AG10803 (cell line): ENCODE results near the gene KCNJ2.

Experiments used
- DNase-seq: peaks from one replicate; pipeline ENCODE4 v3.0.0; 2010; ENCODE audit warnings: low read depth
- H3K4me3 ChIP-seq: 2 replicates; pipeline ENCODE4 v1.5.1; 2011; ENCODE audit warnings: mild to moderate bottlenecking, low read length, control low read depth
- CTCF ChIP-seq: conservative IDR thresholded peaks from 2 replicates; pipeline ENCODE4 v1.5.1; 2011; ENCODE audit warnings: mild to moderate bottlenecking, low read length, control low read depth, inconsistent platforms

Gene KCNJ2

DNA sequence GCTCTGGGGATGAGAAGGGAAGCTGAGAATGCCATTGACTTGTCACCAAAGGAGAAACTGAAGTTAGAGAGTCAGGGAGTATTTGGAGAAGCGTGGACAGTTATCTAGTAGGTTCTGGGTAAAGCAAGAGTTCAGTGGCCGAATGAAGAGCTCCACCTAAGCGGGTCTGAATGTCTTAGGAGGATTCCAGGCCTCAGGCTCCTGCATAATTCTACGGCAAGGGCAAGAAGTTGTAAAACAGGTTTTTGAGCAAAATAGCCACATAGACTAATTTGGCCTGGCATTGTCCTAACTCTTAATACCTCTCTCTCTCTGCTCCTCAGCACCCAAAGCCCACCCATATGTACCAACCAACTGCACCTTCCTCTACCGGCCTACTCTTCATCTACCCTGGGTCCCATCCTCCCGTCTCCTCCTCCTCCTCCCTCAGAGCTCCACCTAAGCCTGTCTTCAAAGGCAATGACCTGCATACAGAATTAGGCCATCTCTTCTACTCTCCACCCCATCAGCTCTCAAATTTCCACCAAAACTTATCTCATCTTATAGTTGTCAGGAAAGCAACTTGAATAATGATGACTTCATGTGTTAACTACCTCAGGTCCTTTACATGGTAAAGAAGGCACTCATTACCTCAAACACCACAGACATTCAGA, 42.0 kb upstream of the KCNJ2 start:
- no peak for TF ChIP-seq CTCF
- no peak overlapping the region for H3K4me3 ChIP-seq
- DNase-seq, result no peak

GRCh38 chr17:70128727-70129238, 40.5 kb upstream of the KCNJ2 start:
- no peak for TF ChIP-seq CTCF
- no peak for DNase-seq
- no peak overlapping the region for H3K4me3 ChIP-seq

DNA sequence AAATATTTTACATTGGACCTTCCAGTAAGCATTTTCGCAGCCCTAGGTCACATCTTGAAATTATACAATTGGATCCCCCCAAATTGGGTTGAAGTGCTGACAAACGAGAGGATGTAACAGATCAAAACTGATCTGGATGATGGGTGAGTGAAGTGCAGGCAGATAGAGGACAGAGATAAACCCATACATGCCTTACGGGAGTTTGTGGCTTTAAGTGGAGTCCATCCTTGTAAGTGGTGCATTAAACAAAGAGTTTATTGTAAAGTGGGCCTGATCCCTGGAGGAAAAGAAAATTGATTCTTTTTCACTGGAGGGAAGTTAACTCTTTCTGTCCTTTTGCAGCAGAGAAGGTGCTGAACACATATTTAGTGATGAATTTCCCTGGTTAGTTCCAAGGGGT, 39.0 kb upstream of the KCNJ2 start:
- no peak overlapping the region for H3K4me3 ChIP-seq
- DNase-seq, result no peak
- TF ChIP-seq CTCF, result no peak

- TF ChIP-seq CTCF, result no peak
- DNase-seq, result no peak
- no peak overlapping the region for H3K4me3 ChIP-seq
Measured at GRCh38 chr17:70132505-70132904, 36.8 kb upstream of the KCNJ2 start.

GRCh38 chr17:70134042-70134441, 35.3 kb upstream of the KCNJ2 start:
- DNase-seq, result no peak
- H3K4me3 ChIP-seq, result no peak overlapping the region
- no peak for TF ChIP-seq CTCF

GRCh38 chr17:70134777-70135176, 34.6 kb upstream of the KCNJ2 start:
- no peak for DNase-seq
- TF ChIP-seq CTCF, result no peak
- no peak overlapping the region for H3K4me3 ChIP-seq

GRCh38 chr17:70136131-70136530, 33.2 kb upstream of the KCNJ2 start:
- no peak for TF ChIP-seq CTCF
- DNase-seq, result no peak
- no peak overlapping the region for H3K4me3 ChIP-seq
